Natural killer cell (primary cell): ENCODE measurements around the gene PTPRJ. TPM values are rescaled to one million over a fixed set of nuclear protein-coding genes. Genes with fewer than 3 reads are reported as not detected.

Experiments
- ATAC-seq, 3 donors: fragments of 150-1000 bp in 2 of 3; fragments of 200-7000 bp in 1 of 3; cut with Tn5 transposase; 1 replicate in 1 of 3; 2 replicates in 2 of 3; pipeline ENCODE4 v1.10.0; 2021; ENCODE audit warnings: mild to moderate bottlenecking in 2 of 3, moderate library complexity in 2 of 3
- DNase-seq, 2 donors: peaks; one replicate each; pipeline versions ENCODE4 v3.0.0 to v3.0.0-alpha.2; 2013 to 2021; ENCODE audit warnings: mixed read lengths in 1 of 2
- H3K27ac ChIP-seq: one replicate; pipeline ENCODE4 v1.5.1; 2013; ENCODE audit warnings: mild to moderate bottlenecking, low read length
- H3K27me3 ChIP-seq: one replicate; pipeline ENCODE4 v1.6.1; 2013; ENCODE audit warnings: low read length; ENCODE audit not compliant: control insufficient read depth, insufficient read depth
- H3K36me3 ChIP-seq: one replicate; pipeline ENCODE4 v1.6.1; 2013; ENCODE audit warnings: low read length; ENCODE audit not compliant: control insufficient read depth, insufficient read depth
- H3K4me1 ChIP-seq: one replicate; pipeline ENCODE4 v1.6.1; 2013; ENCODE audit warnings: low read length; ENCODE audit not compliant: control insufficient read depth, insufficient read depth
- H3K4me3 ChIP-seq: one replicate; pipeline ENCODE4 v1.5.1; 2013; ENCODE audit warnings: low read length
- H3K9me3 ChIP-seq: one replicate; pipeline ENCODE4 v1.6.1; 2013; ENCODE audit warnings: low read length; ENCODE audit not compliant: control insufficient read depth, insufficient read depth
- H3K27ac Mint-ChIP-seq, 2 donors: one replicate each; pipeline ENCODE4 v1.8.0; 2022; ENCODE audit warnings: mild to moderate bottlenecking in 2 of 2, mixed read lengths in 2 of 2, moderate library complexity in 1 of 2
- H3K27me3 Mint-ChIP-seq, 2 donors: one replicate each; pipeline ENCODE4 v1.8.0; 2022; ENCODE audit warnings: low read depth in 2 of 2, mixed read lengths in 2 of 2
- H3K36me3 Mint-ChIP-seq: one replicate; pipeline ENCODE4 v1.8.0; 2022; ENCODE audit warnings: mixed read lengths
- H3K4me1 Mint-ChIP-seq, 2 donors: one replicate each; pipeline ENCODE4 v1.8.0; 2022; ENCODE audit warnings: mixed read lengths in 2 of 2
- H3K4me3 Mint-ChIP-seq: one replicate; pipeline ENCODE4 v1.8.0; 2022; ENCODE audit warnings: mild to moderate bottlenecking, moderate library complexity, mixed read lengths
- H3K9me3 Mint-ChIP-seq, 2 donors: one replicate each; pipeline ENCODE4 v1.8.0; 2022; ENCODE audit warnings: mixed read lengths in 2 of 2
- WGBS: methylation state at CpG from one replicate; pipeline ENCODE4 v1.1.7; 2013; ENCODE audit warnings: missing lambda C conversion rate; ENCODE audit not compliant: insufficient coverage; 5-methylcytosine and 5-hydroxymethylcytosine counted together
- intact Hi-C: fragments of 100-400 bp; cut with micrococcal nuclease; formaldehyde crosslinking; loops from one replicate; pipeline ENCODE4 v1.14.2; 2022
- total RNA-seq, 4 donors: library from RNA; stranded (reverse); fragments of 120-200 nt in 1 of 4; gene quantifications; one replicate each; pipeline versions ENCODE4 v1.2.3 to v1.2.4, GENCODE V29; 2013 to 2022
- TF ChIP-seq, protein P1 (sequence below): fragments of 200-600 bp; IDR thresholded peaks from one replicate; pipeline ENCODE4 v1.8.0; 2022; ENCODE audit warnings: antibody characterized with exemption

PTPRJ gene
- total RNA-seq, 3 donors from 2014 or later (not counting 1 experiment from before 2014, with no cell fraction given): 110 to 127 (median 111) TPM

DNA sequence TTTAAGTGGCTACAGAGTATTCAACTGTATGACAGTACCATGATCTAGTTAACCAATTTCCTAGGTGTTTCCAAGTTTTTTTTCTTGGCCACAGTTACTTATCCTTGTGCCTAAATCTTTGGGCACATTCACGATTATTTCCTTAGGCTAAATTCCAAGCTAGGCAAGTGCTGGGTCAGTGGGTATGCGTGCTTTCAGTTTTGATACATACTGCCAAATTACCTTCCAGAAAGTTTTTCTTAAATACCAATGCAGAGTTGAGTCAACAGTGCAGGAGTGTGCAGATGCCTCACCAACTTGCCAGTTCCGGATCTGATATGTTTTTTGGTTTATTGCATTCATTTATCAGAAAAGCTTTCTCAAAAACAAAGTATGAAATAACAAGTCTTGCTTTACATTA is 168.4 kb downstream of the PTPRJ start:
- no peak for DNase-seq
- Mint-ChIP-seq H3K4me3 (no peak overlapping the region), H3K36me3 (peaks cover 35% of the 10 kb centered on the region), H3K27me3 (no peaks in the 10 kb centered on the region), H3K4me1 (peaks cover 7 to 17% of the 10 kb centered on the region in 2 donors), H3K9me3 (peaks cover 0 to 3% of the 10 kb centered on the region in 2 donors), H3K27ac (peak overlapping the region in 1 of 2 donors; percentile 24)
- no peaks in the 10 kb centered on the region for H3K27me3 ChIP-seq
- H3K36me3 ChIP-seq: peaks cover 72% of the 10 kb centered on the region
- 91% methylated on average over 2 of the region's 3 CpGs for WGBS
- no peak for ATAC-seq
- no peak overlapping the region for H3K4me3 ChIP-seq
- no peak overlapping the region for H3K27ac ChIP-seq
- no peaks in the 10 kb centered on the region for H3K4me1 ChIP-seq
- intact Hi-C loops: no loop called here
- TF ChIP-seq, protein P1, sequence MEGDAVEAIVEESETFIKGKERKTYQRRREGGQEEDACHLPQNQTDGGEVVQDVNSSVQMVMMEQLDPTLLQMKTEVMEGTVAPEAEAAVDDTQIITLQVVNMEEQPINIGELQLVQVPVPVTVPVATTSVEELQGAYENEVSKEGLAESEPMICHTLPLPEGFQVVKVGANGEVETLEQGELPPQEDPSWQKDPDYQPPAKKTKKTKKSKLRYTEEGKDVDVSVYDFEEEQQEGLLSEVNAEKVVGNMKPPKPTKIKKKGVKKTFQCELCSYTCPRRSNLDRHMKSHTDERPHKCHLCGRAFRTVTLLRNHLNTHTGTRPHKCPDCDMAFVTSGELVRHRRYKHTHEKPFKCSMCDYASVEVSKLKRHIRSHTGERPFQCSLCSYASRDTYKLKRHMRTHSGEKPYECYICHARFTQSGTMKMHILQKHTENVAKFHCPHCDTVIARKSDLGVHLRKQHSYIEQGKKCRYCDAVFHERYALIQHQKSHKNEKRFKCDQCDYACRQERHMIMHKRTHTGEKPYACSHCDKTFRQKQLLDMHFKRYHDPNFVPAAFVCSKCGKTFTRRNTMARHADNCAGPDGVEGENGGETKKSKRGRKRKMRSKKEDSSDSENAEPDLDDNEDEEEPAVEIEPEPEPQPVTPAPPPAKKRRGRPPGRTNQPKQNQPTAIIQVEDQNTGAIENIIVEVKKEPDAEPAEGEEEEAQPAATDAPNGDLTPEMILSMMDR: no peak
- H3K9me3 ChIP-seq: peaks cover 8% of the 10 kb centered on the region

DNA sequence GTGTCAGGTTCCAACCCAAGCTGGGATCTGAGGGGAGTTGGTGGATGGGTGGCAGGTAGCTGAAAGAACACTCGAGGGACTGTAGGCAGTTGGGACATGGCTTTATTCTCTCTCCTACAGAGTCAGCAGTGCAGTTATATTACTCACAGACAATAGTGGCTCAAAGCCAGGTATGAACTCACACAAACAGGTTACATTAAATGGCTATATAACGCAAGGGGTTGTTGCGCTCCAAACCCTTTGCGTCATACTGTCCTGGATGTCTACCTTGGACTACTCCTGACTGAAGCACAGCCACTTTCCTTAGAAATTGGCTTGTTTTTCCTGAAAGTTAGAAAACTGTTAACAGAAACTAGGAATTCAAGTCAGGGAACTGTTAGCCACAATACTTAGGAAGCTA is 169.9 kb downstream of the PTPRJ start:
- Mint-ChIP-seq H3K27me3 (no peaks in the 10 kb centered on the region), H3K4me3 (no peak overlapping the region), H3K27ac (no peak overlapping the region), H3K9me3 (peaks cover 0 to 3% of the 10 kb centered on the region in 2 donors), H3K4me1 (peaks cover 7 to 17% of the 10 kb centered on the region in 2 donors), H3K36me3 (peaks cover 48% of the 10 kb centered on the region)
- WGBS: 92% methylated on average over 4 of the region's 4 CpGs
- Histone ChIP-seq H3K9me3 (peaks cover 11% of the 10 kb centered on the region), H3K27ac (no peak overlapping the region), H3K4me3 (no peak overlapping the region), H3K27me3 (no peaks in the 10 kb centered on the region), H3K4me1 (no peaks in the 10 kb centered on the region), H3K36me3 (peaks cover 72% of the 10 kb centered on the region)
- intact Hi-C loops: no loop called here
- ATAC-seq (no peak), DNase-seq (no peak)
- TF ChIP-seq, protein P1: no peak

DNA sequence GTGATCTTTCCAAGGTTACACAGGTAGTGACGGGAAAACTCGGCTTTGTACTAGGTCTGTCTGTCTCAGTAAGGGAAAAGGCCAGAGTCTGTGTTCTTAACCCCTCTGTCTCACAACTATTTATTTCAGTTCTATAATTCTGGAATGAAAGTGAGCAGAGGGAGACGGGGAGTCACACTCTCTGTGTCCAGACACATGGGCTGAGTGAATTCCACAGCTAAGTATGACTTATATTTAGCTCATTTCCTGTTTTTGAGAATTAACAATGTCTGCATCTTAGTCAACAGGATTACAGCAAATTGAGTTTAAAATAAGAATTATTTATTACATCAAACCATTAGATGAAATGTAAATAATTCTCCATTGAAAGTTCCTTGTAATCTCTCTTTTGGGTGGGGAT is 173.8 kb downstream of the PTPRJ start:
- Mint-ChIP-seq H3K27me3 (no peaks in the 10 kb centered on the region), H3K36me3 (peaks cover 49% of the 10 kb centered on the region), H3K4me1 (peaks cover 7 to 10% of the 10 kb centered on the region in 2 donors), H3K27ac (no peak overlapping the region), H3K4me3 (no peak overlapping the region), H3K9me3 (peaks cover 0 to 3% of the 10 kb centered on the region in 2 donors)
- WGBS: 92% methylated on average over 3 of the region's 3 CpGs
- TF ChIP-seq, protein P1: no peak
- no peak for ATAC-seq
- intact Hi-C loops: no loop called here
- Histone ChIP-seq H3K27me3 (no peaks in the 10 kb centered on the region), H3K4me3 (no peak overlapping the region), H3K9me3 (peaks cover 11% of the 10 kb centered on the region), H3K27ac (no peak overlapping the region), H3K4me1 (no peaks in the 10 kb centered on the region), H3K36me3 (peaks cover 72% of the 10 kb centered on the region)
- no peak for DNase-seq
